IMR-90 (cell line): Measurements from ENCODE around the gene WDFY2. TPM values are rescaled to one million over a fixed set of nuclear protein-coding genes. Genes with fewer than 3 reads are reported as not detected.

ENCODE experiments used
- ATAC-seq: fragments of 200-7000 bp; cut with Tn5 transposase; 2 replicates; pipeline ENCODE4 v1.9.1; 2020; ENCODE audit warnings: low read depth, mild to moderate bottlenecking, moderate library complexity
- BruUV-seq: library from RNA; stranded (reverse); fragments of 400-500 nt; replicated peaks from 2 replicates; lab custom pipeline; 2021; lab: Mats Ljungman, UMichigan
- CTCF ChIA-PET: fragments of 300-600 bp; formaldehyde crosslinking; extraction: SDS; loops from one replicate; lab custom pipeline; 2021; ENCODE audit warnings: antibody characterized with exemption; lab: Yijun Ruan, JAX
- POLR2A ChIA-PET: fragments of 300-600 bp; sonication (Branson Sonifier 250); formaldehyde crosslinking; loops from one replicate; lab custom pipeline; 2022; ENCODE audit warnings: antibody characterized with exemption; ENCODE audit not compliant: unreplicated experiment; lab: Charles Lee
- DNase-seq: peaks from one replicate; pipeline ENCODE4 v3.0.0; 2013
- H2AFZ ChIP-seq: replicated peaks from 2 replicates; pipeline ENCODE3; 2013; ENCODE audit warnings: low read length, mild to moderate bottlenecking; ENCODE audit not compliant: poor library complexity
- H2AK5ac ChIP-seq: 2 replicates; pipeline ENCODE4 v1.6.1; 2013; ENCODE audit warnings: low read depth, low read length, inconsistent platforms
- H2AK9ac ChIP-seq: replicated peaks from 2 replicates; pipeline ENCODE3; 2013; ENCODE audit warnings: mild to moderate bottlenecking, low read depth, low read length, moderate library complexity; ENCODE audit not compliant: poor library complexity
- H2BK120ac ChIP-seq: 2 replicates; pipeline ENCODE4 v1.6.1; 2013; ENCODE audit warnings: low read depth, low read length, inconsistent platforms
- H2BK15ac ChIP-seq: 3 replicates; pipeline ENCODE4 v1.6.1; 2013; ENCODE audit warnings: low read depth, low read length, inconsistent platforms
- H2BK20ac ChIP-seq: 2 replicates; pipeline ENCODE4 v1.6.1; 2013; ENCODE audit warnings: low read depth, mild to moderate bottlenecking, inconsistent platforms, low read length, moderate library complexity
- H2BK5ac ChIP-seq: 2 replicates; pipeline ENCODE4 v1.6.1; 2013; ENCODE audit warnings: mild to moderate bottlenecking, low read depth, low read length, inconsistent platforms; ENCODE audit not compliant: poor library complexity, severe bottlenecking
- H3K14ac ChIP-seq: replicated peaks from 2 replicates; pipeline ENCODE4 v1.6.1; 2013; ENCODE audit warnings: low read depth, low read length, inconsistent platforms
- H3K18ac ChIP-seq: 2 replicates; pipeline ENCODE4 v1.6.1; 2013; ENCODE audit warnings: low read depth, low read length, control low read depth
- H3K23ac ChIP-seq: 2 replicates; pipeline ENCODE4 v1.6.1; 2013; ENCODE audit warnings: low read depth, low read length, inconsistent platforms
- H3K27ac ChIP-seq: 2 replicates; pipeline ENCODE4 v1.5.1; 2013; ENCODE audit warnings: mild to moderate bottlenecking, control low read depth, low read length; ENCODE audit not compliant: insufficient read depth
- H3K27me3 ChIP-seq: 2 replicates; pipeline ENCODE4 v1.6.1; 2013; ENCODE audit warnings: low read length; ENCODE audit not compliant: control insufficient read depth, insufficient read depth
- H3K36me3 ChIP-seq: 2 replicates; pipeline ENCODE4 v1.6.1; 2013; ENCODE audit warnings: low read length, mixed read lengths; ENCODE audit not compliant: control insufficient read depth, insufficient read depth
- H3K4ac ChIP-seq: 2 replicates; pipeline ENCODE4 v1.6.1; 2013; ENCODE audit warnings: low read depth, low read length, inconsistent platforms
- H3K4me1 ChIP-seq: 2 replicates; pipeline ENCODE4 v1.6.1; 2013; ENCODE audit warnings: low read length, mixed read lengths; ENCODE audit not compliant: control insufficient read depth, insufficient read depth
- H3K4me2 ChIP-seq: 2 replicates; pipeline ENCODE4 v1.6.1; 2013; ENCODE audit warnings: low read depth, mild to moderate bottlenecking, control low read depth, low read length, moderate library complexity
- H3K4me3 ChIP-seq: 2 replicates; pipeline ENCODE4 v1.5.1; 2013; ENCODE audit warnings: low read depth, mild to moderate bottlenecking, control low read depth, low read length, moderate library complexity; ENCODE audit not compliant: insufficient read depth
- H3K56ac ChIP-seq: 2 replicates; pipeline ENCODE4 v1.6.1; 2013; ENCODE audit warnings: low read length, inconsistent platforms; ENCODE audit not compliant: insufficient read depth; ENCODE audit errors: extremely low read depth
- H3K79me1 ChIP-seq, 2 experiments: 2 replicates each; pipeline ENCODE4 v1.6.1; 2013; ENCODE audit warnings: low read length in 2 of 2, inconsistent platforms in 1 of 2, low read depth in 1 of 2
- H3K9ac ChIP-seq: 2 replicates; pipeline ENCODE4 v1.6.1; 2013; ENCODE audit warnings: low read depth, low read length, control low read depth
- H3K9me1 ChIP-seq: 2 replicates; pipeline ENCODE4 v1.6.1; 2013; ENCODE audit warnings: low read length, inconsistent platforms; ENCODE audit not compliant: insufficient read depth
- H3K9me3 ChIP-seq: 2 replicates; pipeline ENCODE4 v1.6.1; 2013; ENCODE audit warnings: low read length; ENCODE audit not compliant: control insufficient read depth, insufficient read depth
- H4K20me1 ChIP-seq: 2 replicates; pipeline ENCODE4 v1.6.1; 2013; ENCODE audit warnings: low read length, inconsistent platforms; ENCODE audit not compliant: insufficient read depth
- H4K5ac ChIP-seq: 2 replicates; pipeline ENCODE4 v1.6.1; 2013; ENCODE audit warnings: mild to moderate bottlenecking, low read depth, low read length, control low read depth
- H4K8ac ChIP-seq, 2 experiments: 2 replicates each; pipeline ENCODE4 v1.6.1; 2013; ENCODE audit warnings: low read depth in 2 of 2, low read length in 2 of 2, control low read depth in 1 of 2, inconsistent platforms in 1 of 2
- H4K91ac ChIP-seq: 2 replicates; pipeline ENCODE4 v1.6.1; 2013; ENCODE audit warnings: low read depth, low read length, inconsistent platforms; ENCODE audit not compliant: insufficient read depth
- BHLHE40 ChIP-seq: fragments of 150-350 bp; IDR thresholded peaks from 2 replicates; pipeline ENCODE4 v1.6.1; 2016; ENCODE audit warnings: mild to moderate bottlenecking, low read depth, low read length
- CEBPB ChIP-seq: IDR thresholded peaks from 2 replicates; pipeline ENCODE4 v1.6.1; 2012; ENCODE audit warnings: low read depth, low read length, improper control_type of control experiment
- CHD1 ChIP-seq: IDR thresholded peaks from 2 replicates; pipeline ENCODE4 v1.6.1; 2012; ENCODE audit warnings: low read depth, low read length, improper control_type of control experiment
- CTCF ChIP-seq: conservative IDR thresholded peaks from 2 replicates; pipeline ENCODE4 v1.5.1; 2012; ENCODE audit warnings: mild to moderate bottlenecking, low read depth, low read length, improper control_type of control experiment
- ELK1 ChIP-seq: fragments of 150-350 bp; IDR thresholded peaks from 2 replicates; pipeline ENCODE4 v1.6.1; 2016; ENCODE audit warnings: low read depth, mild to moderate bottlenecking, low read length, moderate library complexity, borderline replicate concordance
- FOS ChIP-seq: fragments of 150-350 bp; IDR thresholded peaks from 2 replicates; pipeline ENCODE4 v1.6.1; 2016; ENCODE audit warnings: low read depth, low read length
- MAFK ChIP-seq: IDR thresholded peaks from 2 replicates; pipeline ENCODE4 v1.6.1; 2012; ENCODE audit warnings: low read depth, low read length, improper control_type of control experiment
- MAZ ChIP-seq: IDR thresholded peaks from 2 replicates; pipeline ENCODE4 v1.6.1; 2012; ENCODE audit warnings: low read depth, mild to moderate bottlenecking, low read length, improper control_type of control experiment, moderate library complexity, borderline replicate concordance
- MXI1 ChIP-seq: IDR thresholded peaks from 2 replicates; pipeline ENCODE4 v1.6.1; 2012; ENCODE audit warnings: low read depth, mild to moderate bottlenecking, low read length, moderate library complexity, borderline replicate concordance
- NFE2L2 ChIP-seq: fragments of 150-350 bp; IDR thresholded peaks from 2 replicates; pipeline ENCODE4 v1.6.1; 2016; ENCODE audit warnings: low read depth, mild to moderate bottlenecking, low read length
- POLR2A ChIP-seq: IDR thresholded peaks from 2 replicates; pipeline ENCODE4 v1.6.1; 2012; ENCODE audit warnings: mild to moderate bottlenecking, low read depth, low read length
- RAD21 ChIP-seq: IDR thresholded peaks from 2 replicates; pipeline ENCODE4 v1.6.1; 2012; ENCODE audit warnings: low read length, improper control_type of control experiment
- RCOR1 ChIP-seq: IDR thresholded peaks from 2 replicates; pipeline ENCODE4 v1.6.1; 2012; ENCODE audit warnings: mild to moderate bottlenecking, low read length, improper control_type of control experiment; ENCODE audit not compliant: insufficient replicate concordance
- RFX5 ChIP-seq: IDR thresholded peaks from 2 replicates; pipeline ENCODE4 v1.8.0; 2012; ENCODE audit warnings: low read depth, mild to moderate bottlenecking, low read length, moderate library complexity
- SMC3 ChIP-seq: fragments of 150-350 bp; IDR thresholded peaks from 2 replicates; pipeline ENCODE4 v1.6.1; 2016; ENCODE audit warnings: low read depth, mild to moderate bottlenecking, antibody characterized with exemption, low read length, moderate library complexity
- USF2 ChIP-seq: fragments of 150-350 bp; IDR thresholded peaks from 2 replicates; pipeline ENCODE4 v1.6.1; 2017; ENCODE audit warnings: mild to moderate bottlenecking, antibody characterized with exemption, low read length, low read depth
- WGBS, 2 experiments: methylation state at CpG; one replicate each; pipeline versions ENCODE4 v1.1.5 to v1.1.7; 2013; ENCODE audit warnings: missing lambda C conversion rate in 2 of 2; ENCODE audit not compliant: insufficient read length in 1 of 2; ENCODE audit errors: extremely low coverage in 2 of 2; 5-methylcytosine and 5-hydroxymethylcytosine counted together
- dilution Hi-C: fragments of 300-500 bp; cut with HindIII; formaldehyde crosslinking; loops from one replicate; pipeline ENCODE4 v1.14.3; 2018; ENCODE audit warnings: low sequenced_read_pairs; ENCODE audit not compliant: unreplicated experiment
- in situ Hi-C: fragments of 300-500 bp; cut with MboI; formaldehyde crosslinking; loops from 3 replicates; pipeline ENCODE4 v1.14.3; 2019; ENCODE audit warnings: low sequenced_read_pairs, inconsistent platforms, mixed read lengths
- intact Hi-C: fragments of 100-400 bp; cut with micrococcal nuclease; formaldehyde crosslinking; loops from 2 replicates; pipeline ENCODE4 v1.10.0; 2022
- polyA plus RNA-seq, 3 experiments: library from polyadenylated mRNA; depleted of rRNA; stranded (reverse); fragments of >200 nt; gene quantifications; 2 replicates each; pipeline ENCODE4 v1.2.3, GENCODE V29; 2012; ENCODE audit warnings: low replicate concordance in 1 of 3
- total RNA-seq: library from RNA; depleted of rRNA; stranded (reverse); fragments of >200 nt; gene quantifications from 2 replicates; pipeline ENCODE4 v1.2.3, GENCODE V29; 2012

WDFY2 gene
- total and polyA plus RNA-seq, 2 of the 4 experiments (the other 2 are of a cell fraction): 4.3 to 5.4 TPM

DNA sequence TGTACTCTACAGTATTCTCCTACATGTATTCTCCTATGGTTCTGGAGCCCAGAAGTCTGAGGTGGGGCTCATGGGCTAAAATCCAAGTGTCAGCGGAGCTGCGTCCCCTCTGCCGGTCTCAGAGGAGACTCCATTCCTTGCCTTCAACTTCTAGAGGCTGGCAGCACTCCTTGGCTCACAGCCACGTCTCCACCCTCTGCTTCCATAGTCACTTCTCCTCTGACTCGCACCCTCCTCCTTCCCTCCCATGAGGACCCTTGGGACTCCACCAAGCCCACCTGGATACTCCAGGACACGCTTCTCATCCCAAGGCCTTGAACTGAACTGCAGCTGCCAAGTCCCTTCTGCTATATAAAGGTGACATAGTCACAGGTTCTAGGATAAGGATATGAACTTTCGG is 191.9 kb downstream of the WDFY2 start:
- H3K9me1 ChIP-seq: no peaks in the 10 kb centered on the region
- H4K20me1 ChIP-seq: no peaks in the 10 kb centered on the region
- H3K4ac ChIP-seq: no peak overlapping the region
- intact Hi-C loops: no loop called here
- no peak for DNase-seq
- H3K27me3 ChIP-seq: peaks cover 10% of the 10 kb centered on the region
- ChIA-PET CTCF (no interaction called here), POLR2A (no interaction called here)
- no peak overlapping the region for H3K56ac ChIP-seq
- ATAC-seq: no peak
- H4K8ac ChIP-seq: no peak overlapping the region
- 100% methylated on average over 1 of the region's 7 CpGs; no CpG with 5 or more reads in 1 of the 2 experiments for WGBS, 2 experiments
- H2BK120ac ChIP-seq: no peak overlapping the region
- H2AK5ac ChIP-seq: no peak overlapping the region
- H3K27ac ChIP-seq: no peak overlapping the region
- dilution Hi-C loops: no loop called here
- no peaks in the 10 kb centered on the region for H3K36me3 ChIP-seq
- no peaks in the 10 kb centered on the region for H3K4me1 ChIP-seq
- TF ChIP-seq RCOR1 (no peak), CEBPB (no peak), RAD21 (no peak), BHLHE40 (no peak), POLR2A (no peak), MAFK (no peak), ELK1 (no peak), CTCF (no peak), MXI1 (no peak), NFE2L2 (no peak), MAZ (no peak), USF2 (no peak), CHD1 (no peak), RFX5 (no peak), FOS (no peak), SMC3 (no peak)
- H3K18ac ChIP-seq: no peak overlapping the region
- H3K4me3 ChIP-seq: no peak overlapping the region
- no peak overlapping the region for H2AK9ac ChIP-seq
- H2BK15ac ChIP-seq: no peak overlapping the region
- in situ Hi-C loops: no loop called here
- no peaks in the 10 kb centered on the region for H3K79me1 ChIP-seq
- no peaks in the 10 kb centered on the region for H3K9me3 ChIP-seq
- no peak overlapping the region for H3K4me2 ChIP-seq
- no peak overlapping the region for H4K91ac ChIP-seq
- H4K5ac ChIP-seq: no peak overlapping the region
- H3K23ac ChIP-seq: no peak overlapping the region
- no peak overlapping the region for H3K14ac ChIP-seq
- H2BK5ac ChIP-seq: no peak overlapping the region
- BruUV-seq: no TSS peak
- no peak overlapping the region for H2AFZ ChIP-seq
- H2BK20ac ChIP-seq: no peak overlapping the region
- H3K9ac ChIP-seq: no peak overlapping the region
